ENCODE measurements around the gene LSM10.

DNA sequence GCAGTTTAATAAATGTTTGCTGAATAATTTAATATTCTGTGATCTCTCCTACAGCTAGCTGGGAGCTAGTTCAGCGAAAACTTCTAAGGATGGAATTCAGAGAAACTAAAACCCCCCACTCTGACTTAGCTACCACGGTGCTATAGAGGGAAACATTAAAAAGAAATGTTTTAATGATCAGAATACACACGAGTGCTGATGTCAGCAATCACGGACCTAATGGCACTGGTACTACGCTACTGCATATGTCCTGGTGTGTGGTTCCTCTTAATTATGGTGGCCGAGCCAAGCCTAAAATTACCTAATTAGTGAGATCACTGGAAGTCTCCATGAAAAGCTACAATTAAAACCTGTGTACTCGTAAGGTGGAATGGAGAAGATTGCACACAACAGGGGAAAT lies 23.9 kb upstream of the LSM10 start:
- TF ChIP-seq, protein P1, sequence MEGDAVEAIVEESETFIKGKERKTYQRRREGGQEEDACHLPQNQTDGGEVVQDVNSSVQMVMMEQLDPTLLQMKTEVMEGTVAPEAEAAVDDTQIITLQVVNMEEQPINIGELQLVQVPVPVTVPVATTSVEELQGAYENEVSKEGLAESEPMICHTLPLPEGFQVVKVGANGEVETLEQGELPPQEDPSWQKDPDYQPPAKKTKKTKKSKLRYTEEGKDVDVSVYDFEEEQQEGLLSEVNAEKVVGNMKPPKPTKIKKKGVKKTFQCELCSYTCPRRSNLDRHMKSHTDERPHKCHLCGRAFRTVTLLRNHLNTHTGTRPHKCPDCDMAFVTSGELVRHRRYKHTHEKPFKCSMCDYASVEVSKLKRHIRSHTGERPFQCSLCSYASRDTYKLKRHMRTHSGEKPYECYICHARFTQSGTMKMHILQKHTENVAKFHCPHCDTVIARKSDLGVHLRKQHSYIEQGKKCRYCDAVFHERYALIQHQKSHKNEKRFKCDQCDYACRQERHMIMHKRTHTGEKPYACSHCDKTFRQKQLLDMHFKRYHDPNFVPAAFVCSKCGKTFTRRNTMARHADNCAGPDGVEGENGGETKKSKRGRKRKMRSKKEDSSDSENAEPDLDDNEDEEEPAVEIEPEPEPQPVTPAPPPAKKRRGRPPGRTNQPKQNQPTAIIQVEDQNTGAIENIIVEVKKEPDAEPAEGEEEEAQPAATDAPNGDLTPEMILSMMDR (IDR thresholded peaks at IDR 0.05; ENCODE audit: borderline replicate concordance, extremely low read depth, low read length, poor library complexity, severe bottlenecking) = no peak
- TF ChIP-seq EZH2 (IDR thresholded peaks at IDR 0.05; ENCODE audit: borderline replicate concordance, low read depth, low read length, severe bottlenecking) = no peak
